GM23338 (cell line): Measurements from ENCODE around the gene ADRA1B. TPM values are rescaled to one million over a fixed set of nuclear protein-coding genes. Genes with fewer than 3 reads are reported as not detected.

ENCODE experiments used
- ATAC-seq: fragments of 200-7000 bp; cut with Tn5 transposase; 3 replicates; pipeline ENCODE4 v1.9.1; 2020
- DNase-seq: peaks from one replicate; pipeline ENCODE4 v3.0.0-alpha.2; 2015; ENCODE audit warnings: low spot score
- H2AFZ ChIP-seq: fragments of 200-600 bp; sonication (generic); 2 replicates; pipeline ENCODE4 v1.8.0; 2016; ENCODE audit warnings: antibody characterized with exemption, mild to moderate bottlenecking, moderate library complexity
- H3F3A ChIP-seq: fragments of 200-600 bp; sonication (generic); replicated peaks from 2 replicates; pipeline ENCODE4 v1.8.0; 2017; ENCODE audit warnings: antibody characterized with exemption, mixed run types, low read depth
- H3K27ac ChIP-seq: fragments of 200-600 bp; sonication (generic); 2 replicates; pipeline ENCODE4 v1.6.1; 2016; ENCODE audit warnings: low read depth
- H3K27me3 ChIP-seq: fragments of 200-600 bp; sonication (generic); 2 replicates; pipeline ENCODE4 v1.8.0; 2016; ENCODE audit warnings: mild to moderate bottlenecking, mixed run types, moderate library complexity; ENCODE audit not compliant: insufficient read depth
- H3K36me3 ChIP-seq: fragments of 200-600 bp; sonication (generic); 2 replicates; pipeline ENCODE4 v1.8.0; 2016; ENCODE audit warnings: mild to moderate bottlenecking; ENCODE audit not compliant: insufficient read depth
- H3K4me1 ChIP-seq: fragments of 200-600 bp; sonication (generic); 2 replicates; pipeline ENCODE4 v1.8.0; 2016; ENCODE audit warnings: mild to moderate bottlenecking, moderate library complexity; ENCODE audit not compliant: insufficient read depth
- H3K4me2 ChIP-seq: fragments of 200-600 bp; sonication (generic); 2 replicates; pipeline ENCODE4 v1.7.1; 2017; ENCODE audit warnings: mixed run types
- H3K4me3 ChIP-seq: fragments of 200-600 bp; sonication (generic); 2 replicates; pipeline ENCODE4 v1.6.1; 2016; ENCODE audit warnings: mixed run types
- H3K79me2 ChIP-seq: fragments of 200-600 bp; sonication (generic); replicated peaks from 2 replicates; pipeline ENCODE4 v1.8.0; 2017; ENCODE audit warnings: mild to moderate bottlenecking; ENCODE audit not compliant: insufficient read depth
- H3K9me2 ChIP-seq: fragments of 200-600 bp; sonication (generic); 2 replicates; pipeline ENCODE4 v1.8.0; 2017; ENCODE audit not compliant: insufficient read depth
- H4K20me1 ChIP-seq: fragments of 200-600 bp; sonication (generic); replicated peaks from 2 replicates; pipeline ENCODE4 v1.8.0; 2017; ENCODE audit warnings: mild to moderate bottlenecking; ENCODE audit not compliant: insufficient read depth
- H3K27ac Mint-ChIP-seq: 2 replicates; pipeline ENCODE4 v1.8.0; 2020; ENCODE audit warnings: inconsistent platforms, mild to moderate bottlenecking, moderate library complexity, mixed read lengths
- H3K27me3 Mint-ChIP-seq: 3 replicates; pipeline ENCODE4 v1.8.0; 2022; ENCODE audit warnings: low read depth, mild to moderate bottlenecking, moderate library complexity, mixed read lengths, inconsistent platforms; ENCODE audit not compliant: insufficient read depth, poor library complexity
- H3K36me3 Mint-ChIP-seq: 3 replicates; pipeline ENCODE4 v1.8.0; 2021; ENCODE audit warnings: low read depth, mild to moderate bottlenecking, inconsistent platforms, moderate library complexity, mixed read lengths
- H3K4me1 Mint-ChIP-seq: 3 replicates; pipeline ENCODE4 v1.8.0; 2020; ENCODE audit warnings: mild to moderate bottlenecking, inconsistent platforms, mixed read lengths
- H3K4me3 Mint-ChIP-seq: 3 replicates; pipeline ENCODE4 v1.8.0; 2021; ENCODE audit warnings: moderate library complexity, mild to moderate bottlenecking, inconsistent platforms, mixed read lengths
- H3K9me3 Mint-ChIP-seq: 3 replicates; pipeline ENCODE4 v1.8.0; 2020; ENCODE audit warnings: moderate library complexity, mild to moderate bottlenecking, inconsistent platforms, mixed read lengths
- CREB1 ChIP-seq: fragments of 250-450 bp; sonication (Bioruptor Pico); IDR thresholded peaks from 2 replicates; pipeline ENCODE4 v1.5.0; 2020; ENCODE audit warnings: low read depth, mild to moderate bottlenecking, moderate library complexity
- EZH2 ChIP-seq: fragments of 200-600 bp; sonication (generic); IDR thresholded peaks from one replicate; pipeline ENCODE4 v1.8.0; 2017; ENCODE audit warnings: antibody characterized with exemption, mild to moderate bottlenecking, low read depth; ENCODE audit not compliant: unreplicated experiment
- EZH2phosphoT487 ChIP-seq: fragments of 200-600 bp; sonication (generic); IDR thresholded peaks from one replicate; pipeline ENCODE4 v1.8.1; 2018; ENCODE audit warnings: antibody characterized with exemption; ENCODE audit not compliant: unreplicated experiment
- JUNB ChIP-seq: IDR thresholded peaks from one replicate; pipeline ENCODE4 v1.6.1; 2016; ENCODE audit warnings: antibody characterized with exemption; ENCODE audit not compliant: unreplicated experiment
- NANOG ChIP-seq: IDR thresholded peaks from 2 replicates; pipeline ENCODE4 v1.6.1; 2016; ENCODE audit warnings: antibody characterized with exemption, borderline replicate concordance
- POLR2AphosphoS5 ChIP-seq: IDR thresholded peaks from 2 replicates; pipeline ENCODE4 v1.6.1; 2016; ENCODE audit warnings: antibody characterized with exemption, low read depth
- STAT1 ChIP-seq: IDR thresholded peaks from one replicate; pipeline ENCODE4 v1.6.1; 2016; ENCODE audit warnings: antibody characterized with exemption; ENCODE audit not compliant: unreplicated experiment
- ZNF114 ChIP-seq: fragments of 250-450 bp; sonication (Bioruptor Pico); IDR thresholded peaks from 2 replicates; pipeline ENCODE4 v1.5.0; 2020; ENCODE audit warnings: mild to moderate bottlenecking, moderate library complexity
- ZNF331 ChIP-seq: fragments of 250-450 bp; sonication (Bioruptor Pico); IDR thresholded peaks from 2 replicates; pipeline ENCODE4 v1.5.0; 2020; ENCODE audit warnings: low read depth, mild to moderate bottlenecking, moderate library complexity
- polyA plus RNA-seq: library from polyadenylated mRNA; unstranded; fragments of >200 nt; fragmentation: Nextera tagmentation; extraction: Ambion mirVana; gene quantifications from 2 replicates; pipeline ENCODE4 v1.2.1, GENCODE V29; 2016
- total RNA-seq: library from RNA; depleted of rRNA; stranded (reverse); fragments of >200 nt; shearing (Covaris generic); gene quantifications from 2 replicates; pipeline ENCODE4 v1.2.3, GENCODE V29; 2014
- TF ChIP-seq, protein P1 (sequence below), 2 experiments: fragments of 200-600 bp in 1 of 2; sonication (generic) in 1 of 2; conservative IDR thresholded peaks; 2 replicates each; pipeline versions ENCODE4 v1.5.1 to v1.6.1; 2016 to 2017; ENCODE audit warnings: antibody characterized with exemption in 2 of 2, low read depth in 2 of 2, mild to moderate bottlenecking in 2 of 2, moderate library complexity in 1 of 2
- TF ChIP-seq, protein P2 (sequence below): fragments of 250-450 bp; sonication (Bioruptor Pico); IDR thresholded peaks from 2 replicates; pipeline ENCODE4 v1.5.0; 2020; ENCODE audit warnings: mild to moderate bottlenecking, moderate library complexity
- TF ChIP-seq, protein P3 (sequence below): IDR thresholded peaks from one replicate; pipeline ENCODE4 v1.6.1; 2018; ENCODE audit warnings: antibody characterized with exemption; ENCODE audit not compliant: unreplicated experiment
- TF ChIP-seq, protein P4 (sequence below): IDR thresholded peaks from 2 replicates; pipeline ENCODE4 v1.6.1; 2016; ENCODE audit warnings: antibody characterized with exemption

The ADRA1B gene
- total and polyA plus RNA-seq, 2 experiments from 2014 or later = not detected

DNA sequence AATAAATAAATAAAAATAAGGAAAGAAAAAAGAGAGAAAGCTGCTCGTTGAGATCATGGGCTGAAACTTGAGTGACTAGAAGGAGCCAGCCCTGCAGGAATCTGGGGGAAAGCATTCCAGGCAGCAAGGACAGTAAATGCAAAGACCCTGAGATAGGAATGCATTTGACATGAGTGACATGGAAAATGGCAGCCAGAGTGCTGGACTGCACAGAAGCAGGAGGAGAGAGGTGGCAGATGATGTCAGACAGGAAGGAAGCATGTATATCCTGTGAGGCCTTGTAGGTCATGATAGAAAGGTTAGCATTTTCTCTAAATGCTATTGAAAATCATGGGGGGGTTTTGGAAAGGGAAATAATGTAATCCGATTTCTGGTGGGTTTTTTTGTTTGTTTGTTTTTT is 29.1 kb downstream of the ADRA1B start:
- H2AFZ ChIP-seq = no peak overlapping the region
- Mint-ChIP-seq H3K4me3 (no peak overlapping the region), H3K9me3 (no peaks in the 10 kb centered on the region), H3K27ac (no peak overlapping the region), H3K36me3 (no peaks in the 10 kb centered on the region), H3K4me1 (no peaks in the 10 kb centered on the region), H3K27me3 (no peaks in the 10 kb centered on the region)
- H3K27me3 ChIP-seq = no peaks in the 10 kb centered on the region
- no peaks in the 10 kb centered on the region for H3K4me1 ChIP-seq
- no peaks in the 10 kb centered on the region for H3K9me2 ChIP-seq
- no peak overlapping the region for H3K4me2 ChIP-seq
- no peak overlapping the region for H3K27ac ChIP-seq
- TF ChIP-seq NANOG (no peak), POLR2AphosphoS5 (no peak), ZNF331 (no peak), ZNF114 (no peak), EZH2phosphoT487 (no peak), JUNB (no peak), CREB1 (CRISPR knock-in tag) (no peak), EZH2 (no peak), STAT1 (no peak)
- TF ChIP-seq, protein P1, sequence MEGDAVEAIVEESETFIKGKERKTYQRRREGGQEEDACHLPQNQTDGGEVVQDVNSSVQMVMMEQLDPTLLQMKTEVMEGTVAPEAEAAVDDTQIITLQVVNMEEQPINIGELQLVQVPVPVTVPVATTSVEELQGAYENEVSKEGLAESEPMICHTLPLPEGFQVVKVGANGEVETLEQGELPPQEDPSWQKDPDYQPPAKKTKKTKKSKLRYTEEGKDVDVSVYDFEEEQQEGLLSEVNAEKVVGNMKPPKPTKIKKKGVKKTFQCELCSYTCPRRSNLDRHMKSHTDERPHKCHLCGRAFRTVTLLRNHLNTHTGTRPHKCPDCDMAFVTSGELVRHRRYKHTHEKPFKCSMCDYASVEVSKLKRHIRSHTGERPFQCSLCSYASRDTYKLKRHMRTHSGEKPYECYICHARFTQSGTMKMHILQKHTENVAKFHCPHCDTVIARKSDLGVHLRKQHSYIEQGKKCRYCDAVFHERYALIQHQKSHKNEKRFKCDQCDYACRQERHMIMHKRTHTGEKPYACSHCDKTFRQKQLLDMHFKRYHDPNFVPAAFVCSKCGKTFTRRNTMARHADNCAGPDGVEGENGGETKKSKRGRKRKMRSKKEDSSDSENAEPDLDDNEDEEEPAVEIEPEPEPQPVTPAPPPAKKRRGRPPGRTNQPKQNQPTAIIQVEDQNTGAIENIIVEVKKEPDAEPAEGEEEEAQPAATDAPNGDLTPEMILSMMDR (conservative IDR thresholded peaks at IDR 0.05; ENCODE audit: low read depth in 2 of 2) = no peak
- TF ChIP-seq, protein P2, sequence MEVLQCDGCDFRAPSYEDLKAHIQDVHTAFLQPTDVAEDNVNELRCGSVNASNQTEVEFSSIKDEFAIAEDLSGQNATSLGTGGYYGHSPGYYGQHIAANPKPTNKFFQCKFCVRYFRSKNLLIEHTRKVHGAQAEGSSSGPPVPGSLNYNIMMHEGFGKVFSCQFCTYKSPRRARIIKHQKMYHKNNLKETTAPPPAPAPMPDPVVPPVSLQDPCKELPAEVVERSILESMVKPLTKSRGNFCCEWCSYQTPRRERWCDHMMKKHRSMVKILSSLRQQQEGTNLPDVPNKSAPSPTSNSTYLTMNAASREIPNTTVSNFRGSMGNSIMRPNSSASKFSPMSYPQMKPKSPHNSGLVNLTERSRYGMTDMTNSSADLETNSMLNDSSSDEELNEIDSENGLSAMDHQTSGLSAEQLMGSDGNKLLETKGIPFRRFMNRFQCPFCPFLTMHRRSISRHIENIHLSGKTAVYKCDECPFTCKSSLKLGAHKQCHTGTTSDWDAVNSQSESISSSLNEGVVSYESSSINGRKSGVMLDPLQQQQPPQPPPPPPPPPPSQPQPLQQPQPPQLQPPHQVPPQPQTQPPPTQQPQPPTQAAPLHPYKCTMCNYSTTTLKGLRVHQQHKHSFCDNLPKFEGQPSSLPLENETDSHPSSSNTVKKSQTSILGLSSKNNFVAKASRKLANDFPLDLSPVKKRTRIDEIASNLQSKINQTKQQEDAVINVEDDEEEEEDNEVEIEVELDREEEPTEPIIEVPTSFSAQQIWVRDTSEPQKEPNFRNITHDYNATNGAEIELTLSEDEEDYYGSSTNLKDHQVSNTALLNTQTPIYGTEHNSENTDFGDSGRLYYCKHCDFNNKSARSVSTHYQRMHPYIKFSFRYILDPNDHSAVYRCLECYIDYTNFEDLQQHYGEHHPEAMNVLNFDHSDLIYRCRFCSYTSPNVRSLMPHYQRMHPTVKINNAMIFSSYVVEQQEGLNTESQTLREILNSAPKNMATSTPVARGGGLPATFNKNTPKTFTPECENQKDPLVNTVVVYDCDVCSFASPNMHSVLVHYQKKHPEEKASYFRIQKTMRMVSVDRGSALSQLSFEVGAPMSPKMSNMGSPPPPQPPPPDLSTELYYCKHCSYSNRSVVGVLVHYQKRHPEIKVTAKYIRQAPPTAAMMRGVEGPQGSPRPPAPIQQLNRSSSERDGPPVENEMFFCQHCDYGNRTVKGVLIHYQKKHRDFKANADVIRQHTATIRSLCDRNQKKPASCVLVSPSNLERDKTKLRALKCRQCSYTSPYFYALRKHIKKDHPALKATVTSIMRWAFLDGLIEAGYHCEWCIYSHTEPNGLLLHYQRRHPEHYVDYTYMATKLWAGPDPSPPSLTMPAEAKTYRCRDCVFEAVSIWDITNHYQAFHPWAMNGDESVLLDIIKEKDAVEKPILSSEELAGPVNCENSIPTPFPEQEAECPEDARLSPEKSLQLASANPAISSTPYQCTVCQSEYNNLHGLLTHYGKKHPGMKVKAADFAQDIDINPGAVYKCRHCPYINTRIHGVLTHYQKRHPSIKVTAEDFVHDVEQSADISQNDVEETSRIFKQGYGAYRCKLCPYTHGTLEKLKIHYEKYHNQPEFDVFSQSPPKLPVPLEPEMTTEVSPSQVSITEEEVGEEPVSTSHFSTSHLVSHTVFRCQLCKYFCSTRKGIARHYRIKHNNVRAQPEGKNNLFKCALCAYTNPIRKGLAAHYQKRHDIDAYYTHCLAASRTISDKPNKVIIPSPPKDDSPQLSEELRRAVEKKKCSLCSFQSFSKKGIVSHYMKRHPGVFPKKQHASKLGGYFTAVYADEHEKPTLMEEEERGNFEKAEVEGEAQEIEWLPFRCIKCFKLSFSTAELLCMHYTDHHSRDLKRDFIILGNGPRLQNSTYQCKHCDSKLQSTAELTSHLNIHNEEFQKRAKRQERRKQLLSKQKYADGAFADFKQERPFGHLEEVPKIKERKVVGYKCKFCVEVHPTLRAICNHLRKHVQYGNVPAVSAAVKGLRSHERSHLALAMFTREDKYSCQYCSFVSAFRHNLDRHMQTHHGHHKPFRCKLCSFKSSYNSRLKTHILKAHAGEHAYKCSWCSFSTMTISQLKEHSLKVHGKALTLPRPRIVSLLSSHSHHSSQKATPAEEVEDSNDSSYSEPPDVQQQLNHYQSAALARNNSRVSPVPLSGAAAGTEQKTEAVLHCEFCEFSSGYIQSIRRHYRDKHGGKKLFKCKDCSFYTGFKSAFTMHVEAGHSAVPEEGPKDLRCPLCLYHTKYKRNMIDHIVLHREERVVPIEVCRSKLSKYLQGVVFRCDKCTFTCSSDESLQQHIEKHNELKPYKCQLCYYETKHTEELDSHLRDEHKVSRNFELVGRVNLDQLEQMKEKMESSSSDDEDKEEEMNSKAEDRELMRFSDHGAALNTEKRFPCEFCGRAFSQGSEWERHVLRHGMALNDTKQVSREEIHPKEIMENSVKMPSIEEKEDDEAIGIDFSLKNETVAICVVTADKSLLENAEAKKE (CRISPR knock-in tag) = no peak
- TF ChIP-seq, protein P3, sequence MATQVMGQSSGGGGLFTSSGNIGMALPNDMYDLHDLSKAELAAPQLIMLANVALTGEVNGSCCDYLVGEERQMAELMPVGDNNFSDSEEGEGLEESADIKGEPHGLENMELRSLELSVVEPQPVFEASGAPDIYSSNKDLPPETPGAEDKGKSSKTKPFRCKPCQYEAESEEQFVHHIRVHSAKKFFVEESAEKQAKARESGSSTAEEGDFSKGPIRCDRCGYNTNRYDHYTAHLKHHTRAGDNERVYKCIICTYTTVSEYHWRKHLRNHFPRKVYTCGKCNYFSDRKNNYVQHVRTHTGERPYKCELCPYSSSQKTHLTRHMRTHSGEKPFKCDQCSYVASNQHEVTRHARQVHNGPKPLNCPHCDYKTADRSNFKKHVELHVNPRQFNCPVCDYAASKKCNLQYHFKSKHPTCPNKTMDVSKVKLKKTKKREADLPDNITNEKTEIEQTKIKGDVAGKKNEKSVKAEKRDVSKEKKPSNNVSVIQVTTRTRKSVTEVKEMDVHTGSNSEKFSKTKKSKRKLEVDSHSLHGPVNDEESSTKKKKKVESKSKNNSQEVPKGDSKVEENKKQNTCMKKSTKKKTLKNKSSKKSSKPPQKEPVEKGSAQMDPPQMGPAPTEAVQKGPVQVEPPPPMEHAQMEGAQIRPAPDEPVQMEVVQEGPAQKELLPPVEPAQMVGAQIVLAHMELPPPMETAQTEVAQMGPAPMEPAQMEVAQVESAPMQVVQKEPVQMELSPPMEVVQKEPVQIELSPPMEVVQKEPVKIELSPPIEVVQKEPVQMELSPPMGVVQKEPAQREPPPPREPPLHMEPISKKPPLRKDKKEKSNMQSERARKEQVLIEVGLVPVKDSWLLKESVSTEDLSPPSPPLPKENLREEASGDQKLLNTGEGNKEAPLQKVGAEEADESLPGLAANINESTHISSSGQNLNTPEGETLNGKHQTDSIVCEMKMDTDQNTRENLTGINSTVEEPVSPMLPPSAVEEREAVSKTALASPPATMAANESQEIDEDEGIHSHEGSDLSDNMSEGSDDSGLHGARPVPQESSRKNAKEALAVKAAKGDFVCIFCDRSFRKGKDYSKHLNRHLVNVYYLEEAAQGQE = no peak
- TF ChIP-seq, protein P4, sequence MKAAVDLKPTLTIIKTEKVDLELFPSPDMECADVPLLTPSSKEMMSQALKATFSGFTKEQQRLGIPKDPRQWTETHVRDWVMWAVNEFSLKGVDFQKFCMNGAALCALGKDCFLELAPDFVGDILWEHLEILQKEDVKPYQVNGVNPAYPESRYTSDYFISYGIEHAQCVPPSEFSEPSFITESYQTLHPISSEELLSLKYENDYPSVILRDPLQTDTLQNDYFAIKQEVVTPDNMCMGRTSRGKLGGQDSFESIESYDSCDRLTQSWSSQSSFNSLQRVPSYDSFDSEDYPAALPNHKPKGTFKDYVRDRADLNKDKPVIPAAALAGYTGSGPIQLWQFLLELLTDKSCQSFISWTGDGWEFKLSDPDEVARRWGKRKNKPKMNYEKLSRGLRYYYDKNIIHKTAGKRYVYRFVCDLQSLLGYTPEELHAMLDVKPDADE = no peak
- DNase-seq = no peak
- no peaks in the 10 kb centered on the region for H4K20me1 ChIP-seq
- H3F3A ChIP-seq = no peaks in the 10 kb centered on the region
- no peak overlapping the region for H3K4me3 ChIP-seq
- no peaks in the 10 kb centered on the region for H3K79me2 ChIP-seq
- no peak for ATAC-seq
- H3K36me3 ChIP-seq = no peaks in the 10 kb centered on the region
